Parathyroid adenoma (tissue), 2 donors: Measurements from ENCODE around the gene ABCA3.
A peak's percentile ranks its signal among the peaks of the same experiment; 100 is the strongest.

Experiments
- H2AFZ ChIP-seq: fragments of 300-600 bp; sonication (generic); one replicate; pipeline ENCODE4 v1.7.0; 2017; ENCODE audit warnings: antibody characterized with exemption, mild to moderate bottlenecking
- H3K27ac ChIP-seq: fragments of 300-600 bp; sonication (generic); one replicate; pipeline ENCODE4 v1.7.0; 2017
- H3K27me3 ChIP-seq: fragments of 300-600 bp; sonication (generic); one replicate; pipeline ENCODE4 v1.7.0; 2017; ENCODE audit warnings: low read length; ENCODE audit not compliant: control insufficient read depth, insufficient read depth
- H3K36me3 ChIP-seq: fragments of 300-600 bp; sonication (generic); one replicate; pipeline ENCODE4 v1.7.0; 2017; ENCODE audit warnings: low read length; ENCODE audit not compliant: control insufficient read depth, insufficient read depth
- H3K4me1 ChIP-seq: fragments of 300-600 bp; sonication (generic); one replicate; pipeline ENCODE4 v1.7.0; 2017; ENCODE audit warnings: control low read depth
- H3K4me2 ChIP-seq: fragments of 300-600 bp; sonication (generic); one replicate; pipeline ENCODE4 v1.7.0; 2017; ENCODE audit warnings: low read length
- H3K4me3 ChIP-seq: fragments of 300-600 bp; sonication (generic); one replicate; pipeline ENCODE4 v1.7.0; 2017; ENCODE audit warnings: low read depth, low read length
- H3K79me2 ChIP-seq: fragments of 300-600 bp; sonication (generic); one replicate; pipeline ENCODE4 v1.7.0; 2017; ENCODE audit warnings: control low read depth
- H3K9ac ChIP-seq: fragments of 300-600 bp; sonication (generic); one replicate; pipeline ENCODE4 v1.7.0; 2017; ENCODE audit warnings: mild to moderate bottlenecking
- H3K9me3 ChIP-seq: fragments of 300-600 bp; sonication (generic); one replicate; pipeline ENCODE4 v1.7.0; 2017; ENCODE audit warnings: low read length; ENCODE audit not compliant: control insufficient read depth
- CTCF ChIP-seq: fragments of 300-600 bp; sonication (generic); IDR thresholded peaks from one replicate; pipeline ENCODE4 v1.7.0; 2017; ENCODE audit warnings: antibody characterized with exemption, mild to moderate bottlenecking
- donor health status: primary hyperparathyroidism.

The ABCA3 gene

GRCh38 chr16:2236337-2237101 lies 104.0 kb downstream of the ABCA3 start, which contains the start of gene DNASE1L2:
Gene DNASE1L2, plus strand, starts transcription at chr16:2236444. Its CDS starts 373 bp downstream, at chr16:2236817.
- Histone ChIP-seq H3K4me3 (no peak within 1 kb of the TSS), H3K79me2 (no peaks in the 10 kb centered on the region), H3K36me3 (no peaks in the 10 kb centered on the region), H3K9me3 (no peaks in the 10 kb centered on the region), H3K27me3 (no peaks in the 10 kb centered on the region), H3K9ac (no peak within 1 kb of the TSS), H3K27ac (no peak within 1 kb of the TSS), H3K4me2 (peak within 1 kb of the TSS; percentile 47), H3K4me1 (no peaks in the 10 kb centered on the region), H2AFZ (no peak within 1 kb of the TSS)
- no peak for TF ChIP-seq CTCF

GRCh38 chr16:2235695-2236336 lies 104.7 kb downstream of the ABCA3 start:
- Histone ChIP-seq H3K4me3 (no peak overlapping the region), H3K4me1 (no peaks in the 10 kb centered on the region)
- no peak for TF ChIP-seq CTCF

GRCh38 chr16:2235234-2235651 lies 105.3 kb downstream of the ABCA3 start:
- H3K27me3 ChIP-seq = no peaks in the 10 kb centered on the region
- no peak overlapping the region for H3K9ac ChIP-seq
- H3K4me1 ChIP-seq = no peaks in the 10 kb centered on the region
- H3K4me3 ChIP-seq = no peak overlapping the region
- no peaks in the 10 kb centered on the region for H3K9me3 ChIP-seq
- no peak overlapping the region for H3K27ac ChIP-seq
- no peak for TF ChIP-seq CTCF
- no peak overlapping the region for H3K4me2 ChIP-seq
- no peak overlapping the region for H2AFZ ChIP-seq
- H3K36me3 ChIP-seq = no peaks in the 10 kb centered on the region
- no peaks in the 10 kb centered on the region for H3K79me2 ChIP-seq

More at GRCh38 chr16:2235695-2236336, 104.7 kb downstream of the ABCA3 start:
- Histone ChIP-seq H3K9ac (no peak overlapping the region), H3K4me2 (no peak overlapping the region), H3K9me3 (no peaks in the 10 kb centered on the region), H3K79me2 (no peaks in the 10 kb centered on the region), H3K27me3 (no peaks in the 10 kb centered on the region), H3K27ac (no peak overlapping the region), H3K36me3 (no peaks in the 10 kb centered on the region), H2AFZ (no peak overlapping the region)

GRCh38 chr16:2234813-2235170 lies 105.7 kb downstream of the ABCA3 start:
- Histone ChIP-seq H3K4me3 (no peak overlapping the region), H3K36me3 (no peaks in the 10 kb centered on the region), H3K27me3 (no peaks in the 10 kb centered on the region), H3K9ac (no peak overlapping the region), H3K4me2 (no peak overlapping the region), H3K79me2 (no peaks in the 10 kb centered on the region), H3K4me1 (no peaks in the 10 kb centered on the region), H3K27ac (no peak overlapping the region), H2AFZ (no peak overlapping the region), H3K9me3 (no peaks in the 10 kb centered on the region)
- no peak for TF ChIP-seq CTCF
